K562 (cell line): ENCODE measurements around the gene ST6GALNAC1. TPM values are rescaled to one million over a fixed set of nuclear protein-coding genes. Genes with fewer than 3 reads are reported as not detected.

Experiments
- ATAC-seq: fragments of 200-7000 bp; cut with Tn5 transposase; 3 replicates; pipeline ENCODE4 v1.9.1; 2020; ENCODE audit warnings: moderate library complexity
- BruUV-seq: library from RNA; stranded (reverse); fragments of 400-500 nt; replicated peaks from 2 replicates; lab custom pipeline; 2021; lab: Mats Ljungman, UMichigan
- CTCF ChIA-PET: fragments of 300-600 bp; formaldehyde crosslinking; extraction: SDS; loops from one replicate; lab custom pipeline; 2021; ENCODE audit warnings: low intra/inter-chr PET ratio; lab: Yijun Ruan, JAX
- POLR2A ChIA-PET: fragments of 300-600, 350-650 bp; sonication (Branson Sonifier 250); formaldehyde crosslinking; extraction: SDS; loops from one replicate; lab custom pipeline; 2021; ENCODE audit warnings: antibody characterized with exemption, inconsistent platforms; lab: Yijun Ruan, JAX
- DNase-seq, 4 experiments: peaks; one replicate each; pipeline versions ENCODE4 v3.0.0 to v3.0.0-alpha.2; 2011 to 2018; ENCODE audit warnings: low spot score in 3 of 4, mixed read lengths in 3 of 4; ENCODE audit errors: extremely low read depth in 1 of 4
- FAIRE-seq: peaks from 2 replicates; lab custom pipeline; 2011; peaks lifted over from hg19 to GRCh38; lab: Jason Lieb, UNC
- H2AFZ ChIP-seq: 2 replicates; pipeline ENCODE4 v1.6.0; 2011; ENCODE audit warnings: low read depth, low read length, control low read depth, inconsistent platforms
- H3K27ac ChIP-seq: fragments of 200-600 bp; 3 replicates; pipeline ENCODE4 v1.8.0; 2011; ENCODE audit warnings: low read depth, mild to moderate bottlenecking, control low read depth, inconsistent platforms, low read length, moderate library complexity, mixed read lengths; ENCODE audit errors: extremely low read depth
- H3K27me3 ChIP-seq, 2 experiments: fragments of 300-600 bp in 1 of 2; 2 replicates in 1 of 2; 3 replicates in 1 of 2; pipeline versions ENCODE4 v1.6.0 to v1.8.0; 2011; ENCODE audit warnings: inconsistent platforms in 2 of 2, low read length in 2 of 2, mild to moderate bottlenecking in 1 of 2, mixed read lengths in 1 of 2, moderate library complexity in 1 of 2; ENCODE audit not compliant: control insufficient read depth in 2 of 2, insufficient read depth in 2 of 2
- H3K36me3 ChIP-seq: fragments of 300-600 bp; 3 replicates; pipeline ENCODE4 v1.8.0; 2011; ENCODE audit warnings: mild to moderate bottlenecking, low read length, inconsistent platforms; ENCODE audit not compliant: control insufficient read depth, insufficient read depth
- H3K4me1 ChIP-seq, 2 experiments: fragments of 200-600 bp in 1 of 2; replicated peaks in 1 of 2; 2 replicates in 1 of 2; 3 replicates in 1 of 2; pipeline versions ENCODE4 v1.5.1 to v1.8.0; 2011; ENCODE audit warnings: inconsistent platforms in 2 of 2, low read length in 2 of 2, mild to moderate bottlenecking in 1 of 2, mixed read lengths in 1 of 2, moderate library complexity in 1 of 2; ENCODE audit not compliant: control insufficient read depth in 2 of 2, insufficient read depth in 2 of 2
- H3K4me2 ChIP-seq: 2 replicates; pipeline ENCODE4 v1.6.1; 2011; ENCODE audit warnings: low read length, control low read depth, inconsistent platforms, mixed read lengths; ENCODE audit not compliant: insufficient read depth
- H3K4me3 ChIP-seq: fragments of 200-600 bp; sonication (generic), shearing (Covaris generic); 2 replicates; pipeline ENCODE4 v1.5.1; 2016; ENCODE audit warnings: control low read depth, inconsistent platforms
- H3K79me2 ChIP-seq: fragments of 200-600 bp; 3 replicates; pipeline ENCODE4 v1.8.0; 2011; ENCODE audit warnings: low read length, inconsistent platforms; ENCODE audit not compliant: control insufficient read depth, insufficient read depth
- H3K9ac ChIP-seq, 2 experiments: 2 replicates each; pipeline versions ENCODE4 v1.6.0 to v1.6.1; 2011; ENCODE audit warnings: low read depth in 2 of 2, low read length in 2 of 2, control low read depth in 1 of 2, inconsistent platforms in 1 of 2, mild to moderate bottlenecking in 1 of 2, mixed read lengths in 1 of 2; ENCODE audit not compliant: insufficient read depth in 1 of 2
- H3K9me1 ChIP-seq: one replicate; pipeline ENCODE4 v1.6.0; 2011; ENCODE audit warnings: inconsistent platforms, mild to moderate bottlenecking, low read length, moderate library complexity; ENCODE audit not compliant: control insufficient read depth, insufficient read depth
- H3K9me3 ChIP-seq: replicated peaks from 2 replicates; pipeline ENCODE4 v1.5.1; 2011; ENCODE audit warnings: low read depth, low read length, inconsistent platforms; ENCODE audit not compliant: control insufficient read depth, insufficient read depth
- H4K20me1 ChIP-seq: replicated peaks from 2 replicates; pipeline ENCODE4 v1.6.1; 2011; ENCODE audit warnings: low read length, inconsistent platforms, mixed read lengths; ENCODE audit not compliant: control insufficient read depth, insufficient read depth
- BCOR ChIP-seq: fragments of 450-650 bp; IDR thresholded peaks from 2 replicates; pipeline ENCODE4 v1.6.1; 2016
- DDX20 ChIP-seq: fragments of 450-650 bp; IDR thresholded peaks from 2 replicates; pipeline ENCODE4 v1.6.1; 2016; ENCODE audit warnings: missing genetic modification characterization, low read depth, mild to moderate bottlenecking, missing compliant biosample characterization, moderate library complexity
- HNRNPL ChIP-seq: fragments of 200-400 bp; formaldehyde crosslinking; IDR thresholded peaks from 2 replicates; pipeline ENCODE4 v1.6.1; 2017; ENCODE audit warnings: low read depth, mild to moderate bottlenecking, low read length
- IRF2 ChIP-seq: sonication (generic); formaldehyde crosslinking; IDR thresholded peaks from 2 replicates; pipeline ENCODE4 v1.8.1; 2022; ENCODE audit warnings: mild to moderate bottlenecking, missing genetic modification reagents
- KDM1A ChIP-seq, 2 experiments: fragments of 450-650 bp; IDR thresholded peaks; 2 replicates each; pipeline ENCODE4 v1.6.1; 2016; ENCODE audit warnings: mild to moderate bottlenecking in 2 of 2
- MTA3 ChIP-seq: fragments of 450-650 bp; formaldehyde crosslinking; IDR thresholded peaks from 2 replicates; pipeline ENCODE4 v1.6.1; 2017; ENCODE audit warnings: mild to moderate bottlenecking, borderline replicate concordance
- PRDM10 ChIP-seq: fragments of 450-650 bp; IDR thresholded peaks from 2 replicates; pipeline ENCODE4 v1.6.1; 2018; ENCODE audit not compliant: partially characterized antibody
- TEAD2 ChIP-seq: fragments of 450-650 bp; IDR thresholded peaks from 2 replicates; pipeline ENCODE4 v1.6.1; 2016; ENCODE audit warnings: missing genetic modification characterization, control low read depth, missing compliant biosample characterization
- TSC22D4 ChIP-seq: fragments of 450-650 bp; IDR thresholded peaks from 2 replicates; pipeline ENCODE4 v1.6.1; 2016; ENCODE audit warnings: missing genetic modification characterization, missing biosample characterization, control low read depth
- ZBTB9 ChIP-seq: fragments of 450-650 bp; formaldehyde crosslinking; IDR thresholded peaks from 2 replicates; pipeline ENCODE4 v1.4.0; 2020; ENCODE audit warnings: mild to moderate bottlenecking, moderate library complexity
- ZNF24 ChIP-seq: fragments of 450-650 bp; IDR thresholded peaks from 2 replicates; pipeline ENCODE4 v1.6.1; 2016
- ZNF274 ChIP-seq: IDR thresholded peaks from 2 replicates; pipeline ENCODE4 v1.6.1; 2011; ENCODE audit warnings: low read depth, mild to moderate bottlenecking, low read length, moderate library complexity, borderline replicate concordance
- ZNF354B ChIP-seq: fragments of 250-450 bp; sonication (Bioruptor Pico); IDR thresholded peaks from 2 replicates; pipeline ENCODE4 v1.4.0; 2020
- ZNF561 ChIP-seq: fragments of 450-650 bp; formaldehyde crosslinking; conservative IDR thresholded peaks from 2 replicates; pipeline ENCODE4 v1.4.0; 2020; ENCODE audit warnings: mild to moderate bottlenecking, moderate library complexity
- WGBS: fragments of 100-300 bp; shearing (Covaris generic); methylation state at CpG from one replicate; pipeline ENCODE4 v1.1.6; 2016; ENCODE audit warnings: low coverage, mixed read lengths; ENCODE audit not compliant: insufficient coverage; ENCODE audit errors: missing lambda C conversion rate; 5-methylcytosine and 5-hydroxymethylcytosine counted together
- in situ Hi-C: fragments of 300-500 bp; cut with MboI; formaldehyde crosslinking; loops from 4 replicates; pipeline ENCODE4 v1.15.0; 2018; ENCODE audit warnings: inconsistent platforms, mixed read lengths
- intact Hi-C: fragments of 100-400 bp; cut with micrococcal nuclease; formaldehyde crosslinking; loops from 2 replicates; pipeline ENCODE4 v1.14.2; 2022
- polyA plus RNA-seq, 8 experiments: library from polyadenylated mRNA; depleted of rRNA in 4 of 8; stranded (reverse) in 5 of 8; unstranded in 3 of 8; fragments of >200 nt; fragmentation: Nextera tagmentation in 2 of 8; fragmentation: Illumina TruSeq in 1 of 8; extraction: Ambion mirVana in 2 of 8; extraction: Trizol in 1 of 8; gene quantifications; 2 replicates each; pipeline versions ENCODE4 v1.2.1 to v1.2.3, GENCODE V29; 2011 to 2014; ENCODE audit warnings: inconsistent platforms in 1 of 8, missing spikeins in 1 of 8
- total RNA-seq, 7 experiments: library from RNA; depleted of rRNA in 6 of 7; stranded (reverse); fragments of >200 nt in 6 of 7; fragmentation: Illumina TruSeq in 2 of 7; extraction: Trizol in 2 of 7; gene quantifications; 2 replicates each; pipeline versions ENCODE4 v1.2.1 to v1.2.3, GENCODE V29; 2011 to 2021; ENCODE audit warnings: low replicate concordance in 1 of 7
- TF ChIP-seq, protein P1 (sequence below): sonication (generic); formaldehyde crosslinking; IDR thresholded peaks from 2 replicates; pipeline ENCODE4 v1.8.0; 2022; ENCODE audit warnings: mild to moderate bottlenecking, missing genetic modification reagents
- TF ChIP-seq, protein P2 (sequence below), 2 experiments: fragments of 450-650 bp in 1 of 2; sonication (generic) in 1 of 2; formaldehyde crosslinking in 1 of 2; IDR thresholded peaks in 1 of 2; conservative IDR thresholded peaks in 1 of 2; 2 replicates each; pipeline versions ENCODE4 v1.6.1 to v1.8.1; 2016 to 2023; ENCODE audit warnings: mild to moderate bottlenecking in 2 of 2, moderate library complexity in 2 of 2, inconsistent platforms in 1 of 2, missing genetic modification reagents in 1 of 2

The ST6GALNAC1 gene
- total and polyA plus RNA-seq, 9 of the 15 experiments (the other 6 are each of a cell fraction or from before 2014, with no cell fraction given): 20.6 to 68.4 (median 50.5) TPM

DNA sequence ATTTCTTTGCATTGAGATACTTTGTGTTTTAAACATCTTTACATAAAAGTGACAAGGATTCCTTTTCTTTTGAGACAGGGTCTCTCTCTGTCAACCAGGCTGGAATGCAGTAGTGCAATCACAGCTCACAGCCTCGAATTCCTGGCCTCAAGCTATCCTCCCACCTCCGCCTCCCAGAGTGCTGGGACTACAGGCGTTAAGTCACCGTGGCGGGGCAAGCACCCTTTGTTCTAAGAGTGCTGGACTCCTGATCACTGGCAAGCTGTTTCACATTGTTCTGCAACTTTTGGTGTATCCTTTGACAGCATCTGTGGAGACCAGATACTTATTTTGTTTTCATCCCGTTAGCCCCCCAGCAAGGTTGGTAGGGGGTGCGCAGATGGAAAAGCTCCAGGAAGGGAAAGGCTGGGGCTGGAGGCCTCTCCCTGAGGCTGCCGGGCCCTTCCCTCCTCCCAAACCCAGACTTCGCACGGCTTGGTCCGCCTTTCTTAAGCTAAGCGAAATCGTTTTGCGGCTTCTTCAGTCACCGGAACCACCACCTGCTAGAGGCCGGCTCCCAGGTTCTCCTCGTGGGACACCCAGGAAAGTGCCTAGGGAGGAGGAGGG, 59.0 kb downstream of the ST6GALNAC1 start:
- H3K9me3 ChIP-seq: no peaks in the 10 kb centered on the region
- peak overlapping the region; percentile 40; the same call in 1 of the 2 replicates for H2AFZ ChIP-seq
- no peak overlapping the region for H3K4me3 ChIP-seq
- H3K36me3 ChIP-seq: no peaks in the 10 kb centered on the region
- no peak for FAIRE-seq
- H3K27me3 ChIP-seq: peaks cover 0 to 6% of the 10 kb centered on the region in 2 experiments; a peak in 2 of 5 replicates
- CTCF ChIA-PET: no interaction called here
- POLR2A ChIA-PET: interaction anchor here (0.6 to 1.5 kb wide), 6 partner anchors 13 to 40 kb away, joined by 3 to 5 read pairs (median 4); no protein-coding TSS in a partner anchor
- H3K27ac ChIP-seq: no peak overlapping the region
- DNase-seq: no peak
- no TSS peak for BruUV-seq
- 78% methylated on average over 12 of the region's 17 CpGs for WGBS
- H3K4me2 ChIP-seq: peak overlapping the region; percentile 37; the same call in 1 of the 2 replicates
- TF ChIP-seq ZNF354B (CRISPR knock-in tag) (no peak), KDM1A (IDR thresholded peaks at IDR 0.05) (no peak), ZNF274 (no peak), HNRNPL (no peak), ZNF24 (no peak), MTA3 (no peak), ZBTB9 (CRISPR knock-in tag) (no peak), BCOR (no peak), ZNF561 (CRISPR knock-in tag) (no peak), PRDM10 (no peak), IRF2 (CRISPR knock-in tag) (no peak), DDX20 (tag) (no peak), TSC22D4 (tag) (no peak), TEAD2 (tag) (no peak)
- TF ChIP-seq, protein P1, sequence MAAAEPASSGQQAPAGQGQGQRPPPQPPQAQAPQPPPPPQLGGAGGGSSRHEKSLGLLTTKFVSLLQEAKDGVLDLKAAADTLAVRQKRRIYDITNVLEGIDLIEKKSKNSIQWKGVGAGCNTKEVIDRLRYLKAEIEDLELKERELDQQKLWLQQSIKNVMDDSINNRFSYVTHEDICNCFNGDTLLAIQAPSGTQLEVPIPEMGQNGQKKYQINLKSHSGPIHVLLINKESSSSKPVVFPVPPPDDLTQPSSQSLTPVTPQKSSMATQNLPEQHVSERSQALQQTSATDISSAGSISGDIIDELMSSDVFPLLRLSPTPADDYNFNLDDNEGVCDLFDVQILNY (CRISPR knock-in tag): no peak
- TF ChIP-seq, protein P2, sequence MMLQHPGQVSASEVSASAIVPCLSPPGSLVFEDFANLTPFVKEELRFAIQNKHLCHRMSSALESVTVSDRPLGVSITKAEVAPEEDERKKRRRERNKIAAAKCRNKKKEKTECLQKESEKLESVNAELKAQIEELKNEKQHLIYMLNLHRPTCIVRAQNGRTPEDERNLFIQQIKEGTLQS (IDR thresholded peaks at IDR 0.05): no peak
- TF ChIP-seq, protein P2 (CRISPR knock-in tag; conservative IDR thresholded peaks at IDR 0.05): no peak
- in situ Hi-C loops: no loop called here
- H3K9me1 ChIP-seq: no peaks in the 10 kb centered on the region
- no peak for ATAC-seq
- peak overlapping the region in 1 of 2 experiments; percentile 68; a peak in 1 of 4 replicates for H3K9ac ChIP-seq
- H3K79me2 ChIP-seq: no peaks in the 10 kb centered on the region
- H3K4me1 ChIP-seq: peaks cover 0 to 30% of the 10 kb centered on the region in 2 experiments; a peak in 4 of 5 replicates
- intact Hi-C loops: no loop called here
- H4K20me1 ChIP-seq: no peaks in the 10 kb centered on the region
